Measurements from ENCODE around the gene HIRA. TPM values are rescaled to one million over a fixed set of nuclear protein-coding genes. Genes with fewer than 3 reads are reported as not detected.
"Not testable (repeated sequence)": the region's sequence is repeated elsewhere in the genome, so short reads cannot be mapped to it uniquely, and the experiment has no call there.

HIRA gene
- total RNA-seq, 2 donors from 2014 or later, result 10.6 to 12.9 TPM

DNA sequence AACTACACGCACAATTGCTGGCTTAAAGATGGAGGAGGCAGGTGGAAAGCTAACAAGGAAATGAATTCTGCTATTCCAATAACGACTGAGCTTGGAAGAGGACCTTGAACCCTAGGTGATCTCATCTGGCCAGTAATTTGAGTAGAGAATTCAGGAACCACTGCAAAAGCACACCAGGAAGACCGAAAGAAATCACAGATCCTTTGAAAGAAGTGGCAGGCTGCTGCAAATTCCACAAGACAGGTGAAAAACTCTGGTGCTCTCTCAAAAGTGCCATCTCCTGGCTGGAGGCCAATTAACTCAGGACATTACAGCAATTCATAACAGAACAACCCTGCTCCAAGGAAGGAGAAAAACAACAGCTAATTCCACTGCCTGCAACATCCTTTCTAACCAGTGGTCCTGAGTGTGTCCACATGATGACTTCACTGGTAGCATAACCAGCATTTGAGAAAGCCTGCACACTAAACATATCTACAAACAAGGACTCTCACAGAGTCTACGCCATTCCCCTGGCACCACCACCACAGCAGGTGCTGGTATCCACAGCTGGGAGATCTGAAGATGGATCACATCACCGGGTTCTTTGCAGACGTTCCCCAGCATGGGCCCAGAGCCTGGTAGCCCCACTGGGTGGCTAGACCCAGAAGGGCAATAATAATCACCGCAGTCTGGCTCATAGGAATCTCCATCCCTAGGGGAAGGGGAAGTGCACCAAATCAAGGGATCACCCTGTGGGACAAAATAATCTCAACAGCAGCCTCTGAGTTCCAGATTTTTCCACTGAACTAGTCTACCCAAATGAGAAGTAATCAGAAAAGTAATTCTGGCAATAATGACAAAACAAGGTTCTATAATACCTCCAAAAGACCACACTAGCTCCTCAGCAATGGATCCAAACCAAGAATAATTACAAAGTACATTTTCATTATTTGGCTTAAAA is 95.1 kb downstream of the HIRA start:
- 87 to 92% methylated on average over 6 to 7 of the region's 7 CpGs for WGBS, 2 donors
- DNase-seq (no peak), ATAC-seq (no peak)
- no peak overlapping the region for H3K27ac ChIP-seq
- peaks cover 0 to 8% (median 0%) of the 10 kb centered on the region in 3 donors for H3K9me3 ChIP-seq
- peaks cover 0 to 3% of the 10 kb centered on the region in 2 donors for H3K36me3 ChIP-seq (replicated peaks in 1 of 2; ENCODE audit: insufficient read depth in 1 of 2, low read depth in 2 of 2)
- no peak overlapping the region for H3K4me3 ChIP-seq
- TF ChIP-seq POLR2A (IDR thresholded peaks at IDR 0.05), result no peak
- TF ChIP-seq, protein P1, sequence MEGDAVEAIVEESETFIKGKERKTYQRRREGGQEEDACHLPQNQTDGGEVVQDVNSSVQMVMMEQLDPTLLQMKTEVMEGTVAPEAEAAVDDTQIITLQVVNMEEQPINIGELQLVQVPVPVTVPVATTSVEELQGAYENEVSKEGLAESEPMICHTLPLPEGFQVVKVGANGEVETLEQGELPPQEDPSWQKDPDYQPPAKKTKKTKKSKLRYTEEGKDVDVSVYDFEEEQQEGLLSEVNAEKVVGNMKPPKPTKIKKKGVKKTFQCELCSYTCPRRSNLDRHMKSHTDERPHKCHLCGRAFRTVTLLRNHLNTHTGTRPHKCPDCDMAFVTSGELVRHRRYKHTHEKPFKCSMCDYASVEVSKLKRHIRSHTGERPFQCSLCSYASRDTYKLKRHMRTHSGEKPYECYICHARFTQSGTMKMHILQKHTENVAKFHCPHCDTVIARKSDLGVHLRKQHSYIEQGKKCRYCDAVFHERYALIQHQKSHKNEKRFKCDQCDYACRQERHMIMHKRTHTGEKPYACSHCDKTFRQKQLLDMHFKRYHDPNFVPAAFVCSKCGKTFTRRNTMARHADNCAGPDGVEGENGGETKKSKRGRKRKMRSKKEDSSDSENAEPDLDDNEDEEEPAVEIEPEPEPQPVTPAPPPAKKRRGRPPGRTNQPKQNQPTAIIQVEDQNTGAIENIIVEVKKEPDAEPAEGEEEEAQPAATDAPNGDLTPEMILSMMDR (IDR thresholded peaks at IDR 0.05), result no peak
- no peaks in the 10 kb centered on the region for H3K4me1 ChIP-seq
- H3K27me3 ChIP-seq, result no peaks in the 10 kb centered on the region
- intact Hi-C loops (cut with DNase I), result no loop called here

DNA sequence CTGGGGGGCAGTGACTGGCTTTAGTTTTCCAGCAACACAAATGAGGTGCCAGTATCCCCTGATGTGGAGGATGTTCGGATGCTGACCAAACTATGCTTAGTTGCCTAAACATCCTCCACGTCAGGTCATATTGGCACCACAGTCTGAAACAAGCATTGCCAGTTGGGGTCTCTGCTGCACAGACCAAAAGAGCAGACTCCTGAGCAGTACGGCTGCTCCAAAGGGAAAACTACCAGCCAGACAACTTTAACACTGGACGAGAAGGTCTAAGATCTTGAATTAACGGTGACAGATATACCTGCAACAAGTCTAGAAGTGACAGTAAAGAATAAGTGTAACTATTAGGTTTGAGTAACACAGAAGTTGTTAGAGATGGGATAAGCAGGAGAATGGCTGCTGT is 99.6 kb downstream of the HIRA start:
- no peak overlapping the region for H3K27ac ChIP-seq
- peaks cover 5 to 16% of the 10 kb centered on the region in 2 donors for H3K36me3 ChIP-seq (replicated peaks in 1 of 2; ENCODE audit: insufficient read depth in 1 of 2, low read depth in 2 of 2)
- H3K27me3 ChIP-seq, result no peaks in the 10 kb centered on the region
- DNase-seq, result no peak
- H3K9me3 ChIP-seq, result no peaks in the 10 kb centered on the region
- H3K4me1 ChIP-seq, result no peaks in the 10 kb centered on the region
- ATAC-seq, result no peak
- TF ChIP-seq, protein P1 (IDR thresholded peaks at IDR 0.05), result no peak
- TF ChIP-seq POLR2A (IDR thresholded peaks at IDR 0.05), result no peak
- intact Hi-C loops (cut with DNase I), result no loop called here
- WGBS, 2 donors, result 93 to 100% methylated on average over 5 of the region's 5 CpGs
- H3K4me3 ChIP-seq, result no peak overlapping the region

DNA sequence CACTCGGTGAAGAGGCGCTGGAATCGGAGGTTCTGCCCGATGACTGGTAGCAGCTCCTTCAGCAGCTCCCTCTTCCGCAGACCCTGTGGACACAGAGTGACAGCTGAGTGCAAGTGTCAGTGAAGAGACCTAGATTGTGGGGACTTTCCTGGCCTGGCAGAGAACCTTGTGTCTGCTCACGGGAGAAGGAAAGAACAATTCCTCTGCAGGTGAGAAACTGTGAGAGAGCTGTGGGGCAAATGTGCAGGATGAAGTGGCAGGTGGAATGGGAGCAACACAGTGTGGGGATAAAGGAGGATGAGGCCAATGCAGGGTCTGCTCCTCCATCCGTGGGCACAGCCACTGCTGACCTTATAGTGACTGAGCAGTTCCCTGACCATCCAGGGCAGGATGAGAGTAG is 100.1 kb downstream of the HIRA start:
- no peak overlapping the region for H3K27ac ChIP-seq
- TF ChIP-seq POLR2A (IDR thresholded peaks at IDR 0.05), result no peak
- TF ChIP-seq, protein P1 (IDR thresholded peaks at IDR 0.05), result no peak
- H3K9me3 ChIP-seq, result no peaks in the 10 kb centered on the region
- 97 to 100% methylated on average over 2 to 7 of the region's 7 CpGs for WGBS, 2 donors
- no peak for ATAC-seq
- intact Hi-C loops (cut with DNase I), result no loop called here
- no peaks in the 10 kb centered on the region for H3K27me3 ChIP-seq
- H3K4me3 ChIP-seq, result no peak overlapping the region
- no peaks in the 10 kb centered on the region for H3K4me1 ChIP-seq
- H3K36me3 ChIP-seq (replicated peaks in 1 of 2; ENCODE audit: insufficient read depth in 1 of 2, low read depth in 2 of 2), result peaks cover 5 to 16% of the 10 kb centered on the region in 2 donors
- DNase-seq, result no peak

GRCh38 chr22:19330865-19331418 is 100.6 kb downstream of the HIRA start:
- no peak for DNase-seq
- TF ChIP-seq, protein P1 (IDR thresholded peaks at IDR 0.05), result no peak
- TF ChIP-seq POLR2A (IDR thresholded peaks at IDR 0.05), result no peak
- Histone ChIP-seq H3K9me3 (no peaks in the 10 kb centered on the region), H3K4me3 (no peak overlapping the region), H3K4me1 (no peaks in the 10 kb centered on the region), H3K36me3 (replicated peaks in 1 of 2; ENCODE audit: insufficient read depth in 1 of 2, low read depth in 2 of 2) (peaks cover 5 to 13% of the 10 kb centered on the region in 2 donors), H3K27me3 (no peaks in the 10 kb centered on the region), H3K27ac (no peak overlapping the region)
- intact Hi-C loops (cut with DNase I), result no loop called here
- 92 to 96% methylated on average over 6 to 10 of the region's 13 CpGs for WGBS, 2 donors
- ATAC-seq, result no peak

DNA sequence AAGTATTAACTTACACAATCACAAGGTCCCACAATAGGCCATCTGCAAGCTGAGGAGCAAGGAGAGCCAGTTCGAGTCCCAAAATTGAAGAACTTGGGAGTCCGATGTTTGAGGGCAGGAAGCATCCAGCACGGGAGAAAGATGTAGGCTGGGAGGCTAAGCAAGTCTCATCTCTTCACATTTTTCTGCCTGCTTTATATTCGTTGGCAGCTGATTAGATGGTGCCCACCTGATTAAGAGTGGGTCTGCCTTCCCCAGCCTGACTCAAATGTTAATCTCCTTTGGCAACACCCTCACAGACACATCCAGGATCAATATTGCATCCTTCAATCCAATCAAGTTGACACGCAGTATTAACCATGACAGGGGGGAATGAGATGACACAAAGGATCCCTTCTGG is 101.3 kb downstream of the HIRA start:
- ATAC-seq; H3K4me3 ChIP-seq; H3K9me3 ChIP-seq; DNase-seq; intact Hi-C loops (cut with DNase I); H3K27ac ChIP-seq; H3K4me1 ChIP-seq; H3K27me3 ChIP-seq: not testable (repeated sequence)
- 83 to 98% methylated on average over 5 of the region's 5 CpGs for WGBS, 2 donors
- H3K36me3 ChIP-seq (replicated peaks in 1 of 2; ENCODE audit: insufficient read depth in 1 of 2, low read depth in 2 of 2), result peaks cover 5 to 13% of the 10 kb centered on the region in 2 donors
